ENCODE measurements around the gene UNC50.

DNA sequence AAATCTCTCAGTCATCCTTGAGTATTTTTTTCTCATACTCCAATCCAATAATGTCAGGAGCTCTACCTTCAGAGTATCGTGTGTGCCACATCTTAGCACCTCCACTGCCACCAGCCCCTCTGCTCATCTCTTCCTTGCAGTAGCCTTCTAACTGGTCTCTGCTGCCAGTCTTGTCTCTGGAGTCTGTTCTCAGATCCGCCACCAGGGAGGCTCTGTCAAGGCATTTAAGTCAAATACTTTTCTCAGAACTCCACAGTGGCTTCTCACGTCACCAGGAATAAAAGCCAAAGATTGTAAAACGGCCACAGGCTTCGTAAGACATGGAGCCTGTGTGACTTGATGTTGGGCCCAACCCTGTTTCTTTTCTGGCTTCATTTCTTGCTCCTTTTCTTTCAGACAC lies 7.1 kb downstream of the UNC50 start:
- TF ChIP-seq POLR2AphosphoS5 (IDR thresholded peaks at IDR 0.05; ENCODE audit: low read depth) (no peak), CTCF (conservative IDR thresholded peaks at IDR 0.05; ENCODE audit: low read depth in 2 of 2) (0 out of 4 replicates have a peak, but pooled peaks of 1 of the 2 experiments have one; percentile 17), EZH2 (IDR thresholded peaks at IDR 0.05; ENCODE audit: low read depth, unreplicated experiment) (no peak), EZH2phosphoT487 (IDR thresholded peaks at IDR 0.05; ENCODE audit: unreplicated experiment) (no peak), CREB1 (CRISPR knock-in tag; IDR thresholded peaks at IDR 0.05; ENCODE audit: low read depth) (no peak), REST (IDR thresholded peaks at IDR 0.05; ENCODE audit: unreplicated experiment) (no peak)

All from GM23338 (cell line).